KMS-11 (cell line): ENCODE data around the gene FCRL2.

Source experiments
- H2AFZ ChIP-seq: fragments of 200-600 bp; sonication (generic); 2 replicates; pipeline ENCODE4 v1.6.1; 2016; ENCODE audit warnings: antibody characterized with exemption, mixed run types, low read depth
- H3K27ac ChIP-seq: fragments of 200-600 bp; sonication (generic); 2 replicates; pipeline ENCODE4 v1.6.1; 2016; ENCODE audit warnings: mild to moderate bottlenecking, mixed run types
- H3K27me3 ChIP-seq: fragments of 200-600 bp; sonication (generic); 2 replicates; pipeline ENCODE4 v1.6.1; 2017; ENCODE audit warnings: mild to moderate bottlenecking, low read depth, mixed run types, moderate library complexity; ENCODE audit not compliant: insufficient read depth
- H3K36me3 ChIP-seq: fragments of 200-600 bp; sonication (generic); 2 replicates; pipeline ENCODE4 v1.6.1; 2017; ENCODE audit warnings: mild to moderate bottlenecking, mixed run types; ENCODE audit not compliant: insufficient read depth
- H3K4me1 ChIP-seq: fragments of 200-600 bp; sonication (generic); 2 replicates; pipeline ENCODE4 v1.6.1; 2016; ENCODE audit warnings: mild to moderate bottlenecking, low read depth, mixed run types; ENCODE audit not compliant: poor library complexity, severe bottlenecking
- H3K4me2 ChIP-seq: fragments of 200-600 bp; sonication (generic); 2 replicates; pipeline ENCODE4 v1.7.0; 2016; ENCODE audit warnings: mild to moderate bottlenecking, mixed run types
- H3K4me3 ChIP-seq: fragments of 200-600 bp; sonication (generic); IDR thresholded peaks from 2 replicates; pipeline ENCODE4 v1.6.1; 2017; ENCODE audit warnings: low read depth, low read length, mixed read lengths; ENCODE audit not compliant: insufficient read depth
- H3K79me2 ChIP-seq: fragments of 200-600 bp; sonication (generic); 2 replicates; pipeline ENCODE4 v1.6.1; 2016; ENCODE audit warnings: low read depth, mixed run types; ENCODE audit not compliant: insufficient read depth
- H3K9ac ChIP-seq: fragments of 200-600 bp; sonication (generic); 2 replicates; pipeline ENCODE4 v1.6.1; 2016; ENCODE audit warnings: mild to moderate bottlenecking, mixed run types
- H4K20me1 ChIP-seq: fragments of 200-600 bp; sonication (generic); 2 replicates; pipeline ENCODE4 v1.6.1; 2016; ENCODE audit warnings: mild to moderate bottlenecking, mixed run types; ENCODE audit not compliant: insufficient read depth
- TF ChIP-seq, protein P1 (sequence below): fragments of 200-600 bp; sonication (generic); conservative IDR thresholded peaks from 2 replicates; pipeline ENCODE4 v1.6.1; 2017; ENCODE audit warnings: low read depth, mild to moderate bottlenecking, antibody characterized with exemption, low read length, moderate library complexity, mixed read lengths

Gene FCRL2

GRCh38 chr1:157697781-157698569, 79.0 kb downstream of the FCRL2 start:
- no peaks in the 10 kb centered on the region for H3K79me2 ChIP-seq
- H4K20me1 ChIP-seq = no peaks in the 10 kb centered on the region
- H3K27me3 ChIP-seq = no peaks in the 10 kb centered on the region
- H2AFZ ChIP-seq = peak overlapping the region; percentile 7; the same call in 1 of the 2 replicates
- no peak overlapping the region for H3K27ac ChIP-seq
- no peak overlapping the region for H3K4me3 ChIP-seq
- H3K4me2 ChIP-seq = peak overlapping the region; percentile 25
- H3K9ac ChIP-seq = no peak overlapping the region
- TF ChIP-seq, protein P1, sequence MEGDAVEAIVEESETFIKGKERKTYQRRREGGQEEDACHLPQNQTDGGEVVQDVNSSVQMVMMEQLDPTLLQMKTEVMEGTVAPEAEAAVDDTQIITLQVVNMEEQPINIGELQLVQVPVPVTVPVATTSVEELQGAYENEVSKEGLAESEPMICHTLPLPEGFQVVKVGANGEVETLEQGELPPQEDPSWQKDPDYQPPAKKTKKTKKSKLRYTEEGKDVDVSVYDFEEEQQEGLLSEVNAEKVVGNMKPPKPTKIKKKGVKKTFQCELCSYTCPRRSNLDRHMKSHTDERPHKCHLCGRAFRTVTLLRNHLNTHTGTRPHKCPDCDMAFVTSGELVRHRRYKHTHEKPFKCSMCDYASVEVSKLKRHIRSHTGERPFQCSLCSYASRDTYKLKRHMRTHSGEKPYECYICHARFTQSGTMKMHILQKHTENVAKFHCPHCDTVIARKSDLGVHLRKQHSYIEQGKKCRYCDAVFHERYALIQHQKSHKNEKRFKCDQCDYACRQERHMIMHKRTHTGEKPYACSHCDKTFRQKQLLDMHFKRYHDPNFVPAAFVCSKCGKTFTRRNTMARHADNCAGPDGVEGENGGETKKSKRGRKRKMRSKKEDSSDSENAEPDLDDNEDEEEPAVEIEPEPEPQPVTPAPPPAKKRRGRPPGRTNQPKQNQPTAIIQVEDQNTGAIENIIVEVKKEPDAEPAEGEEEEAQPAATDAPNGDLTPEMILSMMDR = no peak
- H3K4me1 ChIP-seq = peaks cover 18% of the 10 kb centered on the region
- no peaks in the 10 kb centered on the region for H3K36me3 ChIP-seq

DNA sequence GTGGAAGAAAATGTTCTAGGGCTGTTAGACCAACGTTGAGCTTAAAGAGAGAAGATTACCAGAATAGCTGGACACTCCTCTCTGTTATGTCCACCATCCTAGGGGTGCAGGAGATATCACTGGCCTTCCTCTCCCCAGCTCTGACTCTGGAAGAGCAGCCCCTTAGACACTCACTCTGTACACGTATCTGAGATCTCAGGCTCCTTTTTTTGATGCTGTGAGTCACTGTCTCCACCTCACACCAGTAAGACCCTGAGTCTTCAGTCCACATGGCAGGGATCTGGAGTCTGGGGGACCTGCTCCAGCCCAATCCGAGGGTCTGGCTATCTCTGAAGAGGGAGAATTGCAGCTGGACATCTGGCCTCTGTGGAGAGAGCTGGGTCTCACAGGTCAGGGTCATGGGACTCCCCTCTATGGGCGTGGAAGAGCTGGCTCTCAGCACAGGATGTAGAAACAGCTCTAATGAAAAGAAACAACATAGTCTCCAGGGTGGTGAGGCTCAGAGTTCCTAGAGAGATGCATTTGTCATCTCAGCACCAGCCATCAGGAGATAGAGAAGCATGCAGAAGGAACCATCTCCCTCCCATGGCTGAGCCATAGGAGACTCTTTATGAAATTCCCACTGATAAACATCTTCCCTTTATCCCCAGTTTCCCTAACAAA, 79.8 kb downstream of the FCRL2 start:
- H2AFZ ChIP-seq = 0 out of 2 replicates have a peak overlapping the region, but pooled peaks have one; percentile 7
- H4K20me1 ChIP-seq = no peaks in the 10 kb centered on the region
- peak overlapping the region; percentile 3 for H3K4me3 ChIP-seq
- H3K79me2 ChIP-seq = no peaks in the 10 kb centered on the region
- H3K27ac ChIP-seq = no peak overlapping the region
- peaks cover 18% of the 10 kb centered on the region for H3K4me1 ChIP-seq
- no peaks in the 10 kb centered on the region for H3K27me3 ChIP-seq
- no peaks in the 10 kb centered on the region for H3K36me3 ChIP-seq
- TF ChIP-seq, protein P1 = no peak
- H3K4me2 ChIP-seq = peak overlapping the region; percentile 25
- H3K9ac ChIP-seq = no peak overlapping the region
